IMR-90 (cell line): ENCODE results near the gene NECTIN4. TPM values are rescaled to one million over a fixed set of nuclear protein-coding genes. Genes with fewer than 3 reads are reported as not detected.

Source experiments
- ATAC-seq: fragments of 200-7000 bp; cut with Tn5 transposase; 2 replicates; pipeline ENCODE4 v1.9.1; 2020; ENCODE audit warnings: low read depth, mild to moderate bottlenecking, moderate library complexity
- BruUV-seq: library from RNA; stranded (reverse); fragments of 400-500 nt; replicated peaks from 2 replicates; lab custom pipeline; 2021; lab: Mats Ljungman, UMichigan
- CTCF ChIA-PET: fragments of 300-600 bp; formaldehyde crosslinking; extraction: SDS; loops from one replicate; lab custom pipeline; 2021; ENCODE audit warnings: antibody characterized with exemption; lab: Yijun Ruan, JAX
- POLR2A ChIA-PET: fragments of 300-600 bp; sonication (Branson Sonifier 250); formaldehyde crosslinking; loops from one replicate; lab custom pipeline; 2022; ENCODE audit warnings: antibody characterized with exemption; ENCODE audit not compliant: unreplicated experiment; lab: Charles Lee
- DNase-seq: peaks from one replicate; pipeline ENCODE4 v3.0.0; 2013
- H2AFZ ChIP-seq: replicated peaks from 2 replicates; pipeline ENCODE3; 2013; ENCODE audit warnings: low read length, mild to moderate bottlenecking; ENCODE audit not compliant: poor library complexity
- H2AK5ac ChIP-seq: 2 replicates; pipeline ENCODE4 v1.6.1; 2013; ENCODE audit warnings: low read depth, low read length, inconsistent platforms
- H2AK9ac ChIP-seq: replicated peaks from 2 replicates; pipeline ENCODE3; 2013; ENCODE audit warnings: mild to moderate bottlenecking, low read depth, low read length, moderate library complexity; ENCODE audit not compliant: poor library complexity
- H2BK120ac ChIP-seq: 2 replicates; pipeline ENCODE4 v1.6.1; 2013; ENCODE audit warnings: low read depth, low read length, inconsistent platforms
- H2BK15ac ChIP-seq: 3 replicates; pipeline ENCODE4 v1.6.1; 2013; ENCODE audit warnings: low read depth, low read length, inconsistent platforms
- H2BK20ac ChIP-seq: 2 replicates; pipeline ENCODE4 v1.6.1; 2013; ENCODE audit warnings: low read depth, mild to moderate bottlenecking, inconsistent platforms, low read length, moderate library complexity
- H2BK5ac ChIP-seq: 2 replicates; pipeline ENCODE4 v1.6.1; 2013; ENCODE audit warnings: mild to moderate bottlenecking, low read depth, low read length, inconsistent platforms; ENCODE audit not compliant: poor library complexity, severe bottlenecking
- H3K14ac ChIP-seq: replicated peaks from 2 replicates; pipeline ENCODE4 v1.6.1; 2013; ENCODE audit warnings: low read depth, low read length, inconsistent platforms
- H3K18ac ChIP-seq: 2 replicates; pipeline ENCODE4 v1.6.1; 2013; ENCODE audit warnings: low read depth, low read length, control low read depth
- H3K23ac ChIP-seq: 2 replicates; pipeline ENCODE4 v1.6.1; 2013; ENCODE audit warnings: low read depth, low read length, inconsistent platforms
- H3K27ac ChIP-seq: 2 replicates; pipeline ENCODE4 v1.5.1; 2013; ENCODE audit warnings: mild to moderate bottlenecking, control low read depth, low read length; ENCODE audit not compliant: insufficient read depth
- H3K27me3 ChIP-seq: 2 replicates; pipeline ENCODE4 v1.6.1; 2013; ENCODE audit warnings: low read length; ENCODE audit not compliant: control insufficient read depth, insufficient read depth
- H3K36me3 ChIP-seq: 2 replicates; pipeline ENCODE4 v1.6.1; 2013; ENCODE audit warnings: low read length, mixed read lengths; ENCODE audit not compliant: control insufficient read depth, insufficient read depth
- H3K4ac ChIP-seq: 2 replicates; pipeline ENCODE4 v1.6.1; 2013; ENCODE audit warnings: low read depth, low read length, inconsistent platforms
- H3K4me1 ChIP-seq: 2 replicates; pipeline ENCODE4 v1.6.1; 2013; ENCODE audit warnings: low read length, mixed read lengths; ENCODE audit not compliant: control insufficient read depth, insufficient read depth
- H3K4me2 ChIP-seq: 2 replicates; pipeline ENCODE4 v1.6.1; 2013; ENCODE audit warnings: low read depth, mild to moderate bottlenecking, control low read depth, low read length, moderate library complexity
- H3K4me3 ChIP-seq: 2 replicates; pipeline ENCODE4 v1.5.1; 2013; ENCODE audit warnings: low read depth, mild to moderate bottlenecking, control low read depth, low read length, moderate library complexity; ENCODE audit not compliant: insufficient read depth
- H3K56ac ChIP-seq: 2 replicates; pipeline ENCODE4 v1.6.1; 2013; ENCODE audit warnings: low read length, inconsistent platforms; ENCODE audit not compliant: insufficient read depth; ENCODE audit errors: extremely low read depth
- H3K79me1 ChIP-seq, 2 experiments: 2 replicates each; pipeline ENCODE4 v1.6.1; 2013; ENCODE audit warnings: low read length in 2 of 2, inconsistent platforms in 1 of 2, low read depth in 1 of 2
- H3K9ac ChIP-seq: 2 replicates; pipeline ENCODE4 v1.6.1; 2013; ENCODE audit warnings: low read depth, low read length, control low read depth
- H3K9me1 ChIP-seq: 2 replicates; pipeline ENCODE4 v1.6.1; 2013; ENCODE audit warnings: low read length, inconsistent platforms; ENCODE audit not compliant: insufficient read depth
- H3K9me3 ChIP-seq: 2 replicates; pipeline ENCODE4 v1.6.1; 2013; ENCODE audit warnings: low read length; ENCODE audit not compliant: control insufficient read depth, insufficient read depth
- H4K20me1 ChIP-seq: 2 replicates; pipeline ENCODE4 v1.6.1; 2013; ENCODE audit warnings: low read length, inconsistent platforms; ENCODE audit not compliant: insufficient read depth
- H4K5ac ChIP-seq: 2 replicates; pipeline ENCODE4 v1.6.1; 2013; ENCODE audit warnings: mild to moderate bottlenecking, low read depth, low read length, control low read depth
- H4K8ac ChIP-seq, 2 experiments: 2 replicates each; pipeline ENCODE4 v1.6.1; 2013; ENCODE audit warnings: low read depth in 2 of 2, low read length in 2 of 2, control low read depth in 1 of 2, inconsistent platforms in 1 of 2
- H4K91ac ChIP-seq: 2 replicates; pipeline ENCODE4 v1.6.1; 2013; ENCODE audit warnings: low read depth, low read length, inconsistent platforms; ENCODE audit not compliant: insufficient read depth
- BHLHE40 ChIP-seq: fragments of 150-350 bp; IDR thresholded peaks from 2 replicates; pipeline ENCODE4 v1.6.1; 2016; ENCODE audit warnings: mild to moderate bottlenecking, low read depth, low read length
- CEBPB ChIP-seq: IDR thresholded peaks from 2 replicates; pipeline ENCODE4 v1.6.1; 2012; ENCODE audit warnings: low read depth, low read length, improper control_type of control experiment
- CHD1 ChIP-seq: IDR thresholded peaks from 2 replicates; pipeline ENCODE4 v1.6.1; 2012; ENCODE audit warnings: low read depth, low read length, improper control_type of control experiment
- FOS ChIP-seq: fragments of 150-350 bp; IDR thresholded peaks from 2 replicates; pipeline ENCODE4 v1.6.1; 2016; ENCODE audit warnings: low read depth, low read length
- MAFK ChIP-seq: IDR thresholded peaks from 2 replicates; pipeline ENCODE4 v1.6.1; 2012; ENCODE audit warnings: low read depth, low read length, improper control_type of control experiment
- MXI1 ChIP-seq: IDR thresholded peaks from 2 replicates; pipeline ENCODE4 v1.6.1; 2012; ENCODE audit warnings: low read depth, mild to moderate bottlenecking, low read length, moderate library complexity, borderline replicate concordance
- NFE2L2 ChIP-seq: fragments of 150-350 bp; IDR thresholded peaks from 2 replicates; pipeline ENCODE4 v1.6.1; 2016; ENCODE audit warnings: low read depth, mild to moderate bottlenecking, low read length
- POLR2A ChIP-seq: IDR thresholded peaks from 2 replicates; pipeline ENCODE4 v1.6.1; 2012; ENCODE audit warnings: mild to moderate bottlenecking, low read depth, low read length
- RAD21 ChIP-seq: IDR thresholded peaks from 2 replicates; pipeline ENCODE4 v1.6.1; 2012; ENCODE audit warnings: low read length, improper control_type of control experiment
- RCOR1 ChIP-seq: IDR thresholded peaks from 2 replicates; pipeline ENCODE4 v1.6.1; 2012; ENCODE audit warnings: mild to moderate bottlenecking, low read length, improper control_type of control experiment; ENCODE audit not compliant: insufficient replicate concordance
- RFX5 ChIP-seq: IDR thresholded peaks from 2 replicates; pipeline ENCODE4 v1.8.0; 2012; ENCODE audit warnings: low read depth, mild to moderate bottlenecking, low read length, moderate library complexity
- SMC3 ChIP-seq: fragments of 150-350 bp; IDR thresholded peaks from 2 replicates; pipeline ENCODE4 v1.6.1; 2016; ENCODE audit warnings: low read depth, mild to moderate bottlenecking, antibody characterized with exemption, low read length, moderate library complexity
- WGBS, 2 experiments: methylation state at CpG; one replicate each; pipeline versions ENCODE4 v1.1.5 to v1.1.7; 2013; ENCODE audit warnings: missing lambda C conversion rate in 2 of 2; ENCODE audit not compliant: insufficient read length in 1 of 2; ENCODE audit errors: extremely low coverage in 2 of 2; 5-methylcytosine and 5-hydroxymethylcytosine counted together
- dilution Hi-C: fragments of 300-500 bp; cut with HindIII; formaldehyde crosslinking; loops from one replicate; pipeline ENCODE4 v1.14.3; 2018; ENCODE audit warnings: low sequenced_read_pairs; ENCODE audit not compliant: unreplicated experiment
- in situ Hi-C: fragments of 300-500 bp; cut with MboI; formaldehyde crosslinking; loops from 3 replicates; pipeline ENCODE4 v1.14.3; 2019; ENCODE audit warnings: low sequenced_read_pairs, inconsistent platforms, mixed read lengths
- intact Hi-C: fragments of 100-400 bp; cut with micrococcal nuclease; formaldehyde crosslinking; loops from 2 replicates; pipeline ENCODE4 v1.10.0; 2022
- polyA plus RNA-seq, 3 experiments: library from polyadenylated mRNA; depleted of rRNA; stranded (reverse); fragments of >200 nt; gene quantifications; 2 replicates each; pipeline ENCODE4 v1.2.3, GENCODE V29; 2012; ENCODE audit warnings: low replicate concordance in 1 of 3
- total RNA-seq: library from RNA; depleted of rRNA; stranded (reverse); fragments of >200 nt; gene quantifications from 2 replicates; pipeline ENCODE4 v1.2.3, GENCODE V29; 2012
- TF ChIP-seq, protein P1 (sequence below): conservative IDR thresholded peaks from 2 replicates; pipeline ENCODE4 v1.5.1; 2012; ENCODE audit warnings: mild to moderate bottlenecking, low read depth, low read length, improper control_type of control experiment
- TF ChIP-seq, protein P2 (sequence below): fragments of 150-350 bp; IDR thresholded peaks from 2 replicates; pipeline ENCODE4 v1.6.1; 2016; ENCODE audit warnings: low read depth, mild to moderate bottlenecking, low read length, moderate library complexity, borderline replicate concordance
- TF ChIP-seq, protein P3 (sequence below): fragments of 150-350 bp; IDR thresholded peaks from 2 replicates; pipeline ENCODE4 v1.6.1; 2017; ENCODE audit warnings: mild to moderate bottlenecking, antibody characterized with exemption, low read length, low read depth

Gene NECTIN4
- total and polyA plus RNA-seq, 2 of the 4 experiments (the other 2 are of a cell fraction): 0.18 to 0.24 TPM

DNA sequence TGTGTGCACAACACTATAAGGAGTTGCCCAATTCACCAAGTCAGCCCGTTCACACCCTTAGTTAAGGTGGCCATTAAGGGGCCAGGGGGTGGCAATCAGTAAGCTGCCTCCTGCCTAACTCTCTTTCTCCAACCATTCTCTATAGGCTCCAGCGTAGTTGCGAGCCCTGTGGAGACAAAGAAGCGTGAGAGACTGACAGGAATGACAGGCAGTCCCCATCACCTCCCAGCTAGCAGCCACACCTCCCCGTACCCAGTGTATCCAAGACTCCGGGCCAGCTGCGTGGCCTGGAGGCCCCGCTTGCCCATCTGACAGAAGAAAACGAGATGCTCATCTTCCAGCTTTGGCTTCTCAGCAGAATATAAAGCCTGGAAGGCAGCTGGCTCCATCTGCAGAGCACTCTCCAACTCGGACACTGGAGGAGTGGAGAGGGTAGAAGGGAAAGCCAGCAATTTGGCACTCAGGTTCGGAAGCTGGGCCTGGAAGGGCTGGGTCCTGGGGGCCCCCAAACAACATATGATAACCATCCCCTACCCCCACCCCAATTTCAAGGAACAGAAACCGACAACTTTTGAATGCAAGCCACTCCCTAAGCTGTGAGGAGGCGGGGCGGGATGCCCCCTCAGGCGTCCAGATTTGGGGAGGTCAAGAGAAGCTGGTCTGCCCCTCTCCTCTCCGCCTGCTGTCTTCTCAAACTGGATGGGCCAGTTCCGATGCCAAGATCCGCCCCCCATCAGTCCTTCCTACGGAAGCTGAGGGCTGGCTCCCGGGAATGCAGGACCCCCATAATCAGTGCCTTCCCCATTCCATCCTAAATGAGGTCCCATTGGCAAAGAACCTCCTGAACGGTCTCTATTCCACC, 51.5 kb downstream of the NECTIN4 start:
- ATAC-seq (no peak), DNase-seq (no peak)
- CTCF ChIA-PET: no interaction called here
- in situ Hi-C loops (no loop called here), dilution Hi-C loops (no loop called here), intact Hi-C loops (no loop called here)
- H3K56ac ChIP-seq: no peak overlapping the region
- H2BK20ac ChIP-seq: no peak overlapping the region
- no peak overlapping the region for H2AFZ ChIP-seq
- no peak overlapping the region for H2BK5ac ChIP-seq
- H3K23ac ChIP-seq: no peak overlapping the region
- no peak overlapping the region for H3K4me2 ChIP-seq
- H2AK5ac ChIP-seq: no peak overlapping the region
- H3K14ac ChIP-seq: no peak overlapping the region
- H2BK120ac ChIP-seq: no peak overlapping the region
- H3K27ac ChIP-seq: no peak overlapping the region
- no peak overlapping the region for H3K4me3 ChIP-seq
- H3K4ac ChIP-seq: no peak overlapping the region
- H3K4me1 ChIP-seq: no peaks in the 10 kb centered on the region
- no peak overlapping the region for H4K8ac ChIP-seq
- POLR2A ChIA-PET: no interaction called here
- H4K20me1 ChIP-seq: no peaks in the 10 kb centered on the region; the same call in 1 of the 2 replicates
- H3K9me3 ChIP-seq: no peaks in the 10 kb centered on the region
- peaks cover 42% of the 10 kb centered on the region for H3K36me3 ChIP-seq
- no TSS peak for BruUV-seq
- WGBS, 2 experiments: 62% methylated on average over 4 of the region's 21 CpGs; no CpG with 5 or more reads in 1 of the 2 experiments
- peaks cover 5 to 15% of the 10 kb centered on the region in 2 experiments; a peak in 2 of 4 replicates for H3K79me1 ChIP-seq
- no peak overlapping the region for H4K91ac ChIP-seq
- H3K18ac ChIP-seq: no peak overlapping the region
- no peak overlapping the region for H4K5ac ChIP-seq
- H3K27me3 ChIP-seq: no peaks in the 10 kb centered on the region
- H3K9ac ChIP-seq: no peak overlapping the region
- H2AK9ac ChIP-seq: no peak overlapping the region
- H2BK15ac ChIP-seq: no peak overlapping the region
- H3K9me1 ChIP-seq: no peaks in the 10 kb centered on the region
- no peak for TF ChIP-seq MAFK
- no peak for TF ChIP-seq NFE2L2
- TF ChIP-seq RCOR1: no peak
- TF ChIP-seq RFX5: no peak
- TF ChIP-seq, protein P1, sequence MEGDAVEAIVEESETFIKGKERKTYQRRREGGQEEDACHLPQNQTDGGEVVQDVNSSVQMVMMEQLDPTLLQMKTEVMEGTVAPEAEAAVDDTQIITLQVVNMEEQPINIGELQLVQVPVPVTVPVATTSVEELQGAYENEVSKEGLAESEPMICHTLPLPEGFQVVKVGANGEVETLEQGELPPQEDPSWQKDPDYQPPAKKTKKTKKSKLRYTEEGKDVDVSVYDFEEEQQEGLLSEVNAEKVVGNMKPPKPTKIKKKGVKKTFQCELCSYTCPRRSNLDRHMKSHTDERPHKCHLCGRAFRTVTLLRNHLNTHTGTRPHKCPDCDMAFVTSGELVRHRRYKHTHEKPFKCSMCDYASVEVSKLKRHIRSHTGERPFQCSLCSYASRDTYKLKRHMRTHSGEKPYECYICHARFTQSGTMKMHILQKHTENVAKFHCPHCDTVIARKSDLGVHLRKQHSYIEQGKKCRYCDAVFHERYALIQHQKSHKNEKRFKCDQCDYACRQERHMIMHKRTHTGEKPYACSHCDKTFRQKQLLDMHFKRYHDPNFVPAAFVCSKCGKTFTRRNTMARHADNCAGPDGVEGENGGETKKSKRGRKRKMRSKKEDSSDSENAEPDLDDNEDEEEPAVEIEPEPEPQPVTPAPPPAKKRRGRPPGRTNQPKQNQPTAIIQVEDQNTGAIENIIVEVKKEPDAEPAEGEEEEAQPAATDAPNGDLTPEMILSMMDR: no peak
- TF ChIP-seq CHD1: no peak
- no peak for TF ChIP-seq FOS
- no peak for TF ChIP-seq MXI1
- TF ChIP-seq, protein P2, sequence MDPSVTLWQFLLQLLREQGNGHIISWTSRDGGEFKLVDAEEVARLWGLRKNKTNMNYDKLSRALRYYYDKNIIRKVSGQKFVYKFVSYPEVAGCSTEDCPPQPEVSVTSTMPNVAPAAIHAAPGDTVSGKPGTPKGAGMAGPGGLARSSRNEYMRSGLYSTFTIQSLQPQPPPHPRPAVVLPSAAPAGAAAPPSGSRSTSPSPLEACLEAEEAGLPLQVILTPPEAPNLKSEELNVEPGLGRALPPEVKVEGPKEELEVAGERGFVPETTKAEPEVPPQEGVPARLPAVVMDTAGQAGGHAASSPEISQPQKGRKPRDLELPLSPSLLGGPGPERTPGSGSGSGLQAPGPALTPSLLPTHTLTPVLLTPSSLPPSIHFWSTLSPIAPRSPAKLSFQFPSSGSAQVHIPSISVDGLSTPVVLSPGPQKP: no peak
- TF ChIP-seq, protein P3, sequence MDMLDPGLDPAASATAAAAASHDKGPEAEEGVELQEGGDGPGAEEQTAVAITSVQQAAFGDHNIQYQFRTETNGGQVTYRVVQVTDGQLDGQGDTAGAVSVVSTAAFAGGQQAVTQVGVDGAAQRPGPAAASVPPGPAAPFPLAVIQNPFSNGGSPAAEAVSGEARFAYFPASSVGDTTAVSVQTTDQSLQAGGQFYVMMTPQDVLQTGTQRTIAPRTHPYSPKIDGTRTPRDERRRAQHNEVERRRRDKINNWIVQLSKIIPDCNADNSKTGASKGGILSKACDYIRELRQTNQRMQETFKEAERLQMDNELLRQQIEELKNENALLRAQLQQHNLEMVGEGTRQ: no peak
- no peak for TF ChIP-seq BHLHE40
- no peak for TF ChIP-seq SMC3
- TF ChIP-seq POLR2A: no peak
- no peak for TF ChIP-seq RAD21
- TF ChIP-seq CEBPB: no peak
